ENCODE measurements around the gene ATP2C2. TPM values are rescaled to one million over a fixed set of nuclear protein-coding genes. Genes with fewer than 3 reads are reported as not detected.

Gene ATP2C2
- total and polyA plus RNA-seq, 12 donors: 0.07 to 2.2 (median 0.54) TPM; not detected in 2

DNA sequence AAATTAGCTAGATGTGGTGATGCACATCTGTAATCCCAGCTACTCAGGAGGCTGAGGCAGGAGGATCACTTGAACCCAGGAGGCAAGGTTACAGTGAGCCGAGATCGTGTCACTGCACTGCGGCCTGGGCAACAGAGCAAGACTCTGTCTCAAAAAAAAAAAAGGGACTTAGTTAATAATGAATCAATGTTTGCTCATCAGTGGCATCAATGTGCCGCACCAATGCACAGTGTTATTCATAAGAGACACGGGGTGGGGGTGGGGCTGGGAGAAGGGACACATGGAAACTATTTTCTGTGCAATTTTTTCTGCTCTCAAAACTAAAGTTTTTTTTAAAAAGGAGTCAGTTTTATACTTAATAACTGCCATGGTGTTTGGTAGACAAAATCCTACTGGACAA lies 6.8 kb upstream of the ATP2C2 start:
- Histone ChIP-seq H3K9me3 (replicated peaks in 1 of 3) (no peaks in the 10 kb centered on the region), H3K27me3 (no peaks in the 10 kb centered on the region), H3K4me1 (replicated peaks in 1 of 2) (no peaks in the 10 kb centered on the region), H3K4me3 (no peak overlapping the region), H3K36me3 (replicated peaks in 1 of 2) (no peaks in the 10 kb centered on the region), H3K27ac (no peak overlapping the region)
- 83 to 90% (median 88%) methylated on average over 5 of the region's 5 CpGs for WGBS, 4 donors
- intact Hi-C loops (cut with DNase I): no loop called here
- no peak for DNase-seq
- TF ChIP-seq POLR2A (IDR thresholded peaks at IDR 0.05): no peak
- TF ChIP-seq, protein P1, sequence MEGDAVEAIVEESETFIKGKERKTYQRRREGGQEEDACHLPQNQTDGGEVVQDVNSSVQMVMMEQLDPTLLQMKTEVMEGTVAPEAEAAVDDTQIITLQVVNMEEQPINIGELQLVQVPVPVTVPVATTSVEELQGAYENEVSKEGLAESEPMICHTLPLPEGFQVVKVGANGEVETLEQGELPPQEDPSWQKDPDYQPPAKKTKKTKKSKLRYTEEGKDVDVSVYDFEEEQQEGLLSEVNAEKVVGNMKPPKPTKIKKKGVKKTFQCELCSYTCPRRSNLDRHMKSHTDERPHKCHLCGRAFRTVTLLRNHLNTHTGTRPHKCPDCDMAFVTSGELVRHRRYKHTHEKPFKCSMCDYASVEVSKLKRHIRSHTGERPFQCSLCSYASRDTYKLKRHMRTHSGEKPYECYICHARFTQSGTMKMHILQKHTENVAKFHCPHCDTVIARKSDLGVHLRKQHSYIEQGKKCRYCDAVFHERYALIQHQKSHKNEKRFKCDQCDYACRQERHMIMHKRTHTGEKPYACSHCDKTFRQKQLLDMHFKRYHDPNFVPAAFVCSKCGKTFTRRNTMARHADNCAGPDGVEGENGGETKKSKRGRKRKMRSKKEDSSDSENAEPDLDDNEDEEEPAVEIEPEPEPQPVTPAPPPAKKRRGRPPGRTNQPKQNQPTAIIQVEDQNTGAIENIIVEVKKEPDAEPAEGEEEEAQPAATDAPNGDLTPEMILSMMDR (IDR thresholded peaks at IDR 0.05): no peak

DNA sequence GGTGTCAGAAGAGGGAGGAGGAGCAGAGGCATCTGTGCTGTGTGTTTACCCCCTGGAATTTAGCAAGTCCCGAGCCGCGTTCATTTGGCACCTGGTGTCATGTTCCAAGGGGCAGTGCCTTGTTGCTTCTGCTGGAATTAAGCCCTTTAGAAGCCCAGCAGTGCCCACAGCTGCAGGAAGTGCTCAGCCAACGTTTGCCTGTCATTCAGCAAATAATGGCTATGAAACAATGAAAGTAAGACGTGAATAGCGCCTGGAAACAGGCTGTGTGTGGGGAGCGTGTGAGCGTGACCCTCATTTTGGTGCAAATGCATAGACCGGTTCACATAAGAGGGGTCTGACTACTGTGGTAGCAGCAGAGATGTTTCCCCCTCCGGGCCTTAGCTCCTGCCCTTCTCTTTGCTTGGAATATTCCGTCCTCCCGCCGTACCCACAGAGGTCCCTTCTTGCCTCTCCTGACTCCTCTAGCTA lies 5.8 kb upstream of the ATP2C2 start:
- Histone ChIP-seq H3K4me3 (no peak overlapping the region), H3K27ac (no peak overlapping the region), H3K27me3 (peaks cover 5% of the 10 kb centered on the region), H3K36me3 (replicated peaks in 1 of 2) (no peaks in the 10 kb centered on the region), H3K9me3 (replicated peaks in 1 of 3) (no peaks in the 10 kb centered on the region), H3K4me1 (replicated peaks in 1 of 2) (no peaks in the 10 kb centered on the region)
- DNase-seq: no peak
- TF ChIP-seq POLR2A (IDR thresholded peaks at IDR 0.05): no peak
- TF ChIP-seq, protein P1 (IDR thresholded peaks at IDR 0.05): no peak
- WGBS, 4 donors: 61 to 70% (median 68%) methylated on average over 13 of the region's 13 CpGs
- intact Hi-C loops (cut with DNase I): no loop called here

- Histone ChIP-seq H3K9me3 (replicated peaks in 1 of 3) (no peaks in the 10 kb centered on the region), H3K27ac (no peak overlapping the region), H3K4me1 (replicated peaks in 1 of 2) (peaks cover 0 to 5% of the 10 kb centered on the region in 2 donors), H3K27me3 (peaks cover 26% of the 10 kb centered on the region), H3K4me3 (no peak overlapping the region), H3K36me3 (replicated peaks in 1 of 2) (no peaks in the 10 kb centered on the region)
- 75 to 86% (median 77%) methylated on average over 9 of the region's 9 CpGs for WGBS, 4 donors
- intact Hi-C loops (cut with DNase I): no loop called here
- no peak for DNase-seq
- TF ChIP-seq POLR2A (IDR thresholded peaks at IDR 0.05): no peak
- TF ChIP-seq, protein P1 (IDR thresholded peaks at IDR 0.05): no peak
These were observed 2.1 kb upstream of the ATP2C2 start for GRCh38 chr16:84366208-84366607.

DNA sequence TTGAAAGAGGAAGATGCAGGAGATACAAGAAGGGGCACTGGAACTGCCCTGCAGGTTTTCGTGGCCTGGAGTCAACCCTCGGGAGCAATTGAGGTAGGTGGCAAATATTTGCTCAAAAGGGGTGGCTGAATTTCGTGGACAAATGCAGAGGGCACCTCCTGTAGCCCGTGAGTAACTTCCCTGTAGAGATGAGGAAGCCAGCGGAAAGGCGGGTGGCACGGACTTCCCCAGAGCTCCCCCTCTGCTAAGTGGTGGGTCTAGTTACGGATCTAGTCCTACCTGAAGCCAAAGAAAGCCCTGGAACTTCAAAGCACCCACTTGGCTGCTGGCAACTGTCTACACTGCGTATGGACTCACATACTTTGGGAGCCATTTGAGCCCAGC lies 1.0 kb upstream of the ATP2C2 start:
- Histone ChIP-seq H3K9me3 (replicated peaks in 1 of 3) (no peaks in the 10 kb centered on the region), H3K4me3 (no peak overlapping the region), H3K36me3 (replicated peaks in 1 of 2) (no peaks in the 10 kb centered on the region), H3K27me3 (peaks cover 26% of the 10 kb centered on the region), H3K4me1 (replicated peaks in 1 of 2) (peaks cover 0 to 5% of the 10 kb centered on the region in 2 donors), H3K27ac (no peak overlapping the region)
- DNase-seq: no peak
- WGBS, 4 donors: 51 to 57% (median 53%) methylated on average over 7 to 9 of the region's 9 CpGs
- no peak for TF ChIP-seq POLR2A (IDR thresholded peaks at IDR 0.05)
- TF ChIP-seq, protein P1 (IDR thresholded peaks at IDR 0.05): no peak
- intact Hi-C loops (cut with DNase I): no loop called here
